SKM-1 (cell line): ENCODE measurements around the gene B3GALNT2.

Experiments
- DNase-seq: peaks from one replicate; lab custom pipeline; 2025; ENCODE audit not compliant: unreplicated experiment; lab: John Stamatoyannopoulos, UW

B3GALNT2 gene

DNA sequence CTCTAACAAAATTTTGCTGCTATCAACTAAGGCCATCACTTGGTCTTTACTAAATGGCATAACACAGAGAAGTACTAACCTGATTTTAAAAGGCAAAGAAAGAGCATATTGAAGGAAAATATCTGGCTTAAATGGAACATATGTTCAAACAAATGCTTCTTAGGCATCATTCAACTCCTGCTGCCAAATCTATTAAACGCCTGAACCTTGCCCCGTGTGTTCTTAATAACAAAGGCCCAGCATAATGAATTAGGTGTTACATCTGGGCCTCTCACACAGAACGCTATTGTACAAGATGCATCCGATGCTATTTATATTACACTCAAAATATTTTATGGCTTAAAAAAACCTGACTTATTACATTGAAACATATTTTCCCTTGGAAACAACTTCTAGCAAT is 48.4 kb downstream of the B3GALNT2 start:
- DNase-seq = no peak

DNA sequence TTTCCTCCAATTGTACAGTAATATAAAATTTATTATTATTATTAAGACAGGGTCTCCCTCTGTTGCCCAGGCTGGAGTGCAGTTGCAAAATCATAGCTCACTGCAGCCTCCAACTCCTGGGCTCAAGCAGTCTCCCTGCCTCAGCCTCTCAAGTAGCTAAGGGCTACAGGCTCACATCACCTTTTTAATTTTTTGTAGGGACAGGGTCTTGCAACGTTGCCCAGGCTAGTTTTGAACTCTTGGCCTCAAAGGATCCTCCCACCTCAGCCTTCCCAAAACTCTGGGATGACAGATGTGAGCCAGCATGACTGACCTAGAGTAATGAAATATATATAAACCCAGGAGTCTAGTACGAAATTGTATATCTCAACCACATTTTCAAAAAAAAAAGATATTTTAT is 49.2 kb downstream of the B3GALNT2 start:
- DNase-seq = no peak

- no peak for DNase-seq
Measured at GRCh38 chr1:235454021-235454420, 50.2 kb downstream of the B3GALNT2 start.

DNA sequence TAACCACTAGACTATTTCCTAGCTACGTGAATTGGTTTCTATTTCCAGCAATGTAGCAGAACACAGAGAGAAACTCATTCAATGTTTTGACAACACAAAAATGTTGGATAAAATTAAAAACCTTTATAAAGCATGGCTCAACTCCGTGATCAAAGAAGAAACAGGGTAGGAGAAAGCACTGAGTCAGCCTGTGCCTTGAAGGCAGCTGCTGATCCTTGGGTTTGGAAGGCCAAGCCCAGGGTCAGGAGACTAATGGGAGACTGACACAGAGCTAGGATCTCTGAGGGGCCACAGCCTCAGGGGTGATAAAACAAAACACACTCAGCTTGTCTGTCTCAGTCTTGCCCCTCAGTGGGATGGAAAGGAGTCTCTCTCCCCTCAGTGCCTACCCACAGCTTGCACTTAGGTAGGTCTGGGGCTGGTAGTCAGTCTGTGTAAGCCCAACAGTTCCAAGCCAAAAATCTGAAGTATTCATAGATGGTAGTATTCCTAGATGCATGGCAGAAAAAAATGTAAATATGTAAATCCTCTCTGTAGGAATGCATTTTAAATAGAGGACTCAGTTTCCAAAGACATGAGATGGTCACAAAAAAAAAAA is 53.3 kb downstream of the B3GALNT2 start:
- no peak for DNase-seq

DNA sequence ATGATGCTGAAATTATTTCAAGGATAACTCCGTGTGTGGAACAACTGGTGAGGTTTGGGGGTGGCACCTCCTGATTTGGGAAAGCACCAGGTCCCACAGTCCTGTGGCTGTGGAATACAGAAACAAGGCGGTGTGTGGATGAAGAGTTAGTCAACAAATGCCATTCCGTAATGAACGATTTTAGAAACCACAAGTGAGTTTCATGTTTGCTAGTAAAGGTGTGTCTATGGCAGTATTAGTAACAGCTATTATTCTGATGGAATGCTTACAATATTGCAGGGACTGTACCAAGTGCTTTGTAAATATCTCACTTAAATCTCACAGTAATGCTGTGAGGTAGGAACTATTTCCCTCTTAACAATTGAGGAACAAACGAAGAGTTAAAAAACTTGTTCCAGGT is 53.8 kb downstream of the B3GALNT2 start:
- no peak for DNase-seq

DNA sequence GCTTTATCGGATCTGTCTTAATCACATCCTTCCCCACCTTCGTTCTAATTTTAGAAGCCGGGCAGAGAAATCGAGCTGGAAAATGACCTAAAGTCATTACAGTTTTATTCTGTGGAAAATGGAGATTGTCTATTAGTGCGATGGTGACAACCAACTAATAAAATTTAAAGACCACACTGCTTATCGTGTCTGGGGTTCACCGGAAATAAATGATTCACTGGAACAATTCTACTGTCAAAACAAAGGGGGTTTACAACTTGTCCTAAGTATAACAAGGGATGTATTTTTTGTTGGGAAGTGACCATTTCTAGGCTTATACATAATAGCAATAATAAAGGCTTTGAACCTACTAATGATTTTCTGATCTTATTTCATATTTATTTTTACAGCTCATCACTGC is 55.6 kb downstream of the B3GALNT2 start:
- DNase-seq = no peak

DNA sequence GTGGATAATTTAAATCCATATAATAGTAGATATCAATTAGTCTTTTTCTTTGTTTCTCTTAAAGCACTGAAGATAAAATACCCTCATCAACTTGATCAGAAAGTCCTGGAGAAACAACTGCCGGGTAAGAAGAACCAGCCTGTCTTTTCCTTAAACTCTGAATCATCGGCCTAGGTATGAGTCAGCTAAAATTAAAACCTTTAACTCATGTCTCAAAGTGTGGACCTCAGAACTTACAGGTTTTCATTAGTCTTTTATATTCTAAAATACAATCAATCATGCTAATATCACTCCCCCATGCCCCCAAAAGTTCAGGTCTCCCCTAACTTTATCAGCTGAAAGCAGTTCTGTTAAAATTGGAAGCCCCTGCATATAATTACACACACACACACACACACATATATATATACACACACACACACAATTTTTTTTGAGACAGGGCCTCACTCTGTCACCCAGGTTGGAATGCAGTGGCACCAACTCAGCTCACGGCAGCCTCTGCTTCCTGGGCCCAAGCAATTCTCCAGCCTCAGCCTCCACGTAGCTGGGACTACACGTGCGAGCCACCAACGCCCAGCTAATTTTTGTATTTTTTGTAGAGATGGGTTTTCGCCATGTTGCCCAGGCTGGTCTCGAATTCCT is 61.3 kb downstream of the B3GALNT2 start:
- no peak for DNase-seq

- no peak for DNase-seq
Measured at GRCh38 chr1:235441159-235441685, 63.0 kb downstream of the B3GALNT2 start.

DNA sequence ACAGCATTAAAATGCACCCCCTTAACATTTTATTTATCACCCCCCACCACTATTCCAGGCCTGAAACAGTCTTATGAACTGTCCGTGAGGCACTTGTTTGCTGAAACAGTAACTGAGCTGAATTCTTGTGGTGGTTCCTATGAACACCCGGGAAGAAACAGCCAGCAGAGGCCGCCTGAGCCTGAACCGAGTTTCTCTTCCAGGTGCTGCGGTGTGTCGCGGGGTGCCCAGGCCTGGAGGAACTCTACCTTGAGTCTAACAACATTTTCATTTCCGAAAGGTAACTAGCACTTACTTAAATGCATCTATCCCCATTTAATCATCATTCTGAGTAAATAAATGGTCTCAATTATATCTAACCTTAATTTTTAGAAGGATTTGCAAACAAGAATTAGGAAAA is 70.3 kb downstream of the B3GALNT2 start:
- DNase-seq = no peak

DNA sequence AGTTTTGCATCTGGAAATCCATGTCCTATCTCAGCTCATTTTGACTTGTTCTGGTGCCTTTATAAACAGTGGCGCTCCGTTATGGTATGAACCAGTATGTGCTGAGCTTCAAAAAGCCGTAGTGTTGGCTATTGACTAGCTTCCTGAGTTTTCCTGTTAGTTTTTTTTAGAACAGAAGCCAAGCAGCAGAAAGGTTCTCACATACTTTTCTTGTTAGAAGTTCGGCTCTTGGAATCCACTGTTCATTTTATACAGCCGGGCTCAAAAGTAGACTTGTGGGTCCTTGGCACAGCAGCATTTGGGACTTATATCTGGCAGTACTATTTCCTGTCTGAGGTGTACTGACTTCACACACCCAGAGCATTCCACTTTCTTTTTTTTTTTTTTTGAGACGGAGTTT is 73.3 kb downstream of the B3GALNT2 start:
- no peak for DNase-seq

DNA sequence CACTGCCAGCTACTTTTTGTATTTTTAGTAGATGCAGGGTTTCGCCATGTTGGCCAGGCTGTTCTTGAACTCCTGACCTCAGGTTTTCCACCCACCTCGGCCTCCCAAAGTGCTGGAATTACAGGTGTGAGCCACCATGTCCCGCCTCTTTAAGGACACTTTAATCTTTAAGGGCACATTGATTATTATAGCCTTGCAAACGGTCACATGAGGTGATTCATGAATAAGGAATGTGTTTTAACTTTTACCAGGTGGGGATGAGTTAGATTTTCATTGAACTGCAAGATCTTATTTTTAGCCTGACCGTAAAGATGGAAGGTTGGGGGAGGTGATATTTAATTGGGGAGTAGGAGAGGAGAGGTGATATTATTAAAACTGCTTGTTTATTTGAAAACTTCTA is 75.1 kb downstream of the B3GALNT2 start:
- DNase-seq = no peak

- no peak for DNase-seq
Measured at GRCh38 chr1:235427447-235427846, 76.8 kb downstream of the B3GALNT2 start.

GRCh38 chr1:235426680-235427079 is 77.6 kb downstream of the B3GALNT2 start:
- DNase-seq = no peak

- no peak for DNase-seq
Measured at GRCh38 chr1:235426143-235426542, 78.1 kb downstream of the B3GALNT2 start.

- DNase-seq = no peak
Measured at GRCh38 chr1:235425357-235425756, 78.9 kb downstream of the B3GALNT2 start.

- no peak for DNase-seq
Measured at GRCh38 chr1:235424092-235424491, 80.2 kb downstream of the B3GALNT2 start.

DNA sequence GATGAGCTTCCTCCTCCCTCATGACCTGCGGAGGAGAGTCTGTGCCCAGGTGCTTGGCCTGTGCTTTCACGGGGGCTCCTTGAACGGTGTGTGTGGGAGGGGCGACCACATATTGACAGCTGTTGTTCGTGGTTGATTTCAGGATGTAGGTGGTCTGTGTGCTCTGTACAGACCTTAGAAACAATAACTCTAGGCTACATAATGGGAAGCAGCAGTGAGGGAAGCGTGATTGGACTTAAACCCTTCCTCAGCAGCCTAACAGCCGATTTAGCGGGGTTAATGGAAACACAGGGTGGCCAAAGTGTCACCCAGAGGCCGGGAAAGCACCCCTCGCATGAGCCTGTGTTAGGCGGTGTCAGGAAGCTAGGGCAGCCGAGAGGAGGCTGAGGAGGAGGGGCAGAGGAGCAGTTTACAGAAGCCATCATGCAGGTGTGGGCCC is 81.0 kb downstream of the B3GALNT2 start:
- DNase-seq = no peak

GRCh38 chr1:235421751-235422150 is 82.5 kb downstream of the B3GALNT2 start:
- DNase-seq = no peak

- peak; percentile 41 for DNase-seq
Measured at GRCh38 chr1:235417086-235417697, 87.1 kb downstream of the B3GALNT2 start.

DNA sequence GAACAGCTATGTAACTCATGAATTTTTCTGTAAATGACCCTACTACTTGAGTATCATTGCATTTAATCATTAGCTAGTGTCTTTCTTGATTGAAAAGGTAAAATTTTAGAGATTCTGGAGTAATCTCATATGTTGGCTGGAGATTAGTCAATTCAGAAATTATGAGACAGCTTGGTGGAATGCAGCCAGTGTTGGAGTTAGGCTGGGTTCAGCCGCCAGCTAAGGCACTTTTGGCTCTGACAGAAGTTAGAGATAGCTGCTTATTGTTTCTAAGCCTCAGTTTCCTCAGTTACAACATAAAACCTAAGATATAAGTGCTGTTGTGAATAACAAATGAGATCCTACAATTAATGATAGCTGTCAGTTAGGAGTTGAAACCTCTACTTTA is 87.6 kb downstream of the B3GALNT2 start:
- DNase-seq = no peak

- DNase-seq = peak; percentile 86
Measured at GRCh38 chr1:235415008-235415904, 89.0 kb downstream of the B3GALNT2 start.
